Keratinocyte (primary cell): ENCODE data around the gene CDYL. TPM values are rescaled to one million over a fixed set of nuclear protein-coding genes. Genes with fewer than 3 reads are reported as not detected.

Source experiments
- DNase-seq: peaks from one replicate; pipeline ENCODE4 v3.0.0-alpha.2; 2011; ENCODE audit warnings: low read depth, missing footprints, low spot score
- FAIRE-seq: peaks from 2 replicates; lab custom pipeline; 2011; peaks lifted over from hg19 to GRCh38; lab: Jason Lieb, UNC
- H2AFZ ChIP-seq: 2 replicates; pipeline ENCODE4 v1.6.0; 2012; ENCODE audit warnings: low read length, control low read depth, inconsistent platforms; ENCODE audit not compliant: control insufficient read depth
- H3K27ac ChIP-seq: 2 replicates; pipeline ENCODE4 v1.5.1; 2011; ENCODE audit warnings: low read length; ENCODE audit not compliant: control insufficient read depth, insufficient read depth
- H3K27me3 ChIP-seq: 3 replicates; pipeline ENCODE4 v1.6.0; 2011; ENCODE audit warnings: low read length; ENCODE audit not compliant: control insufficient read depth, insufficient read depth; ENCODE audit errors: extremely low read depth
- H3K36me3 ChIP-seq, 2 experiments: 2 replicates in 1 of 2; 3 replicates in 1 of 2; pipeline ENCODE4 v1.5.1; 2011; ENCODE audit warnings: low read length in 2 of 2, mild to moderate bottlenecking in 1 of 2; ENCODE audit not compliant: control insufficient read depth in 2 of 2, insufficient read depth in 2 of 2; ENCODE audit errors: extremely low read depth in 1 of 2
- H3K4me1 ChIP-seq: 3 replicates; pipeline ENCODE4 v1.5.1; 2011; ENCODE audit warnings: low read length; ENCODE audit not compliant: control insufficient read depth, insufficient read depth; ENCODE audit errors: extremely low read depth
- H3K4me2 ChIP-seq: 3 replicates; pipeline ENCODE4 v1.6.0; 2011; ENCODE audit warnings: low read depth, low read length; ENCODE audit not compliant: control insufficient read depth, insufficient read depth; ENCODE audit errors: extremely low read depth
- H3K4me3 ChIP-seq, 3 experiments: fragments of 200-600 bp in 1 of 3; sonication (generic) in 1 of 3; 2 replicates in 2 of 3; 3 replicates in 1 of 3; pipeline ENCODE4 v1.5.1; 2011 to 2016; ENCODE audit warnings: low read length in 3 of 3, mild to moderate bottlenecking in 3 of 3, control low read depth in 2 of 3, inconsistent platforms in 1 of 3, low read depth in 1 of 3, mixed read lengths in 1 of 3, mixed run types in 1 of 3, moderate library complexity in 1 of 3; ENCODE audit not compliant: control insufficient read depth in 2 of 3, insufficient read depth in 2 of 3; ENCODE audit errors: extremely low read depth in 1 of 3
- H3K79me2 ChIP-seq: 2 replicates; pipeline ENCODE4 v1.6.0; 2012; ENCODE audit warnings: low read length; ENCODE audit not compliant: control insufficient read depth, insufficient read depth
- H3K9ac ChIP-seq: 3 replicates; pipeline ENCODE4 v1.6.0; 2011; ENCODE audit warnings: low read length; ENCODE audit not compliant: control insufficient read depth, insufficient read depth; ENCODE audit errors: extremely low read depth
- H3K9me1 ChIP-seq: 3 replicates; pipeline ENCODE4 v1.6.0; 2011; ENCODE audit warnings: low read length; ENCODE audit not compliant: control insufficient read depth, insufficient read depth; ENCODE audit errors: extremely low read depth
- H3K9me3 ChIP-seq: 2 replicates; pipeline ENCODE4 v1.5.1; 2012; ENCODE audit warnings: low read depth, low read length; ENCODE audit not compliant: control insufficient read depth
- H4K20me1 ChIP-seq: 3 replicates; pipeline ENCODE4 v1.6.0; 2011; ENCODE audit warnings: low read length; ENCODE audit not compliant: control insufficient read depth, insufficient read depth; ENCODE audit errors: extremely low read depth
- EZH2 ChIP-seq: IDR thresholded peaks from one replicate; pipeline ENCODE4 v1.6.1; 2012; ENCODE audit warnings: inconsistent platforms, mild to moderate bottlenecking, low read length, moderate library complexity
- dilution Hi-C: fragments of 300-500 bp; cut with MboI; formaldehyde crosslinking; loops from one replicate; pipeline ENCODE4 v1.7.0; 2020; ENCODE audit warnings: low sequenced_read_pairs; ENCODE audit not compliant: extremely low pct_ligation_motif_present
- polyA plus RNA-seq, 5 experiments: library from polyadenylated mRNA; depleted of rRNA in 3 of 5; stranded (reverse) in 3 of 5; stranded (forward) in 1 of 5; unstranded in 1 of 5; fragments of >200 nt; gene quantifications; 1 replicate in 1 of 5; 2 replicates in 3 of 5; 3 replicates in 1 of 5; pipeline versions ENCODE4 v1.2.1 to v1.2.3, GENCODE V29; 2011 to 2012; ENCODE audit warnings: missing spikeins in 2 of 5, low read depth in 1 of 5, low replicate concordance in 1 of 5
- TF ChIP-seq, protein P1 (sequence below), 3 experiments: IDR thresholded peaks in 1 of 3; conservative IDR thresholded peaks in 1 of 3; optimal IDR thresholded peaks in 1 of 3; 2 replicates in 2 of 3; 3 replicates in 1 of 3; pipeline versions ENCODE3 to v1.5.1; 2011; ENCODE audit warnings: low read length in 3 of 3, mild to moderate bottlenecking in 3 of 3, moderate library complexity in 2 of 3, control low read depth in 1 of 3, inconsistent platforms in 1 of 3; ENCODE audit not compliant: insufficient read depth in 2 of 3; ENCODE audit errors: extremely low read depth in 1 of 3

Gene CDYL
- polyA plus RNA-seq, 1 donor (not counting 4 experiments of a cell fraction or from before 2014, with no cell fraction given) = 48.0 TPM

- dilution Hi-C loops = no loop called here
- no peaks in the 10 kb centered on the region for H3K4me1 ChIP-seq
- no peaks in the 10 kb centered on the region for H3K9me3 ChIP-seq
- H3K9me1 ChIP-seq = no peaks in the 10 kb centered on the region
- H3K27ac ChIP-seq = no peak overlapping the region
- no peak overlapping the region for H3K9ac ChIP-seq
- DNase-seq (no peak), FAIRE-seq (no peak)
- peaks cover 74% of the 10 kb centered on the region for H3K79me2 ChIP-seq
- H3K4me3 ChIP-seq = no peak overlapping the region
- no peak for TF ChIP-seq EZH2
- TF ChIP-seq, protein P1, sequence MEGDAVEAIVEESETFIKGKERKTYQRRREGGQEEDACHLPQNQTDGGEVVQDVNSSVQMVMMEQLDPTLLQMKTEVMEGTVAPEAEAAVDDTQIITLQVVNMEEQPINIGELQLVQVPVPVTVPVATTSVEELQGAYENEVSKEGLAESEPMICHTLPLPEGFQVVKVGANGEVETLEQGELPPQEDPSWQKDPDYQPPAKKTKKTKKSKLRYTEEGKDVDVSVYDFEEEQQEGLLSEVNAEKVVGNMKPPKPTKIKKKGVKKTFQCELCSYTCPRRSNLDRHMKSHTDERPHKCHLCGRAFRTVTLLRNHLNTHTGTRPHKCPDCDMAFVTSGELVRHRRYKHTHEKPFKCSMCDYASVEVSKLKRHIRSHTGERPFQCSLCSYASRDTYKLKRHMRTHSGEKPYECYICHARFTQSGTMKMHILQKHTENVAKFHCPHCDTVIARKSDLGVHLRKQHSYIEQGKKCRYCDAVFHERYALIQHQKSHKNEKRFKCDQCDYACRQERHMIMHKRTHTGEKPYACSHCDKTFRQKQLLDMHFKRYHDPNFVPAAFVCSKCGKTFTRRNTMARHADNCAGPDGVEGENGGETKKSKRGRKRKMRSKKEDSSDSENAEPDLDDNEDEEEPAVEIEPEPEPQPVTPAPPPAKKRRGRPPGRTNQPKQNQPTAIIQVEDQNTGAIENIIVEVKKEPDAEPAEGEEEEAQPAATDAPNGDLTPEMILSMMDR (optimal IDR thresholded peaks at IDR 0.05 in 1 of 3, IDR thresholded peaks at IDR 0.05 in 1 of 3, conservative IDR thresholded peaks at IDR 0.05 in 1 of 3; ENCODE audit: extremely low read depth in 1 of 3, insufficient read depth in 2 of 3, low read length in 3 of 3) = no peak
- no peak overlapping the region for H3K4me2 ChIP-seq
- H3K27me3 ChIP-seq = no peaks in the 10 kb centered on the region
- peaks cover 16% of the 10 kb centered on the region for H4K20me1 ChIP-seq
- H3K36me3 ChIP-seq = peaks cover 7 to 15% of the 10 kb centered on the region in 2 experiments
- H2AFZ ChIP-seq = no peak overlapping the region
These were observed 114.4 kb downstream of the CDYL start for GRCh38 chr6:4890627-4891026.

DNA sequence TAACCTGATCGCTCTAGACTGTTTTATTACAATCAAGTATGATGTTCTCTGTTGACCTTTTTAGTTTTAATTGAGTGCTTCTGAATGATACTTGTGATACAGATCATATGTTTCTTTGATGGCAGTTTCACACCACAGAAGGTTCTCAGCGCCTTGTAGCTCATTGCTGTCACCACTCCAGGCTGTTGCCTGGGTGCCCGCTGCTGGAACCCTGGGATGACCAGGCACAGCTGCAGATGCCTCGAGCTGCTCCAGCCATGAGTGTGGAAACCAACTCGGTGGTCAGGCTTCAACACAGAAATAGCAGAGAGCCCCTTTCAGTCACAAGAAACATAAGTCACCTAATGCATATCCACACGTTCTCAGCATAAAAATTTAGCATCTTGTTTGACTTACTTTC is 114.9 kb downstream of the CDYL start:
- no peak overlapping the region for H3K9ac ChIP-seq
- no peak overlapping the region for H3K4me2 ChIP-seq
- H2AFZ ChIP-seq = no peak overlapping the region
- no peaks in the 10 kb centered on the region for H3K9me3 ChIP-seq
- dilution Hi-C loops = no loop called here
- peaks cover 74% of the 10 kb centered on the region for H3K79me2 ChIP-seq
- H3K4me3 ChIP-seq = no peak overlapping the region
- TF ChIP-seq, protein P1 (optimal IDR thresholded peaks at IDR 0.05 in 1 of 3, IDR thresholded peaks at IDR 0.05 in 1 of 3, conservative IDR thresholded peaks at IDR 0.05 in 1 of 3; ENCODE audit: extremely low read depth in 1 of 3, insufficient read depth in 2 of 3, low read length in 3 of 3) = no peak
- TF ChIP-seq EZH2 = no peak
- no peaks in the 10 kb centered on the region for H3K27me3 ChIP-seq
- H3K9me1 ChIP-seq = no peaks in the 10 kb centered on the region
- H3K4me1 ChIP-seq = no peaks in the 10 kb centered on the region
- H3K27ac ChIP-seq = no peak overlapping the region
- peak; percentile 20 for FAIRE-seq
- peaks cover 12% of the 10 kb centered on the region for H4K20me1 ChIP-seq
- peaks cover 10 to 18% of the 10 kb centered on the region in 2 experiments for H3K36me3 ChIP-seq
- DNase-seq = no peak
